HepG2 (cell line): ENCODE data around the gene TSEN54. TPM values are rescaled to one million over a fixed set of nuclear protein-coding genes. Genes with fewer than 3 reads are reported as not detected.

Experiments used
- ASH2L ChIP-seq: fragments of 300-600, 200-600 bp; sonication (generic); IDR thresholded peaks from 2 replicates; pipeline ENCODE4 v1.7.0; 2017; ENCODE audit warnings: low read depth, mild to moderate bottlenecking, moderate library complexity, mixed read lengths, low read length; ENCODE audit not compliant: insufficient read length
- CHCHD3 ChIP-seq: sonication (generic); formaldehyde crosslinking; IDR thresholded peaks from 2 replicates; pipeline ENCODE4 v1.8.0; 2022; ENCODE audit warnings: mild to moderate bottlenecking, missing genetic modification reagents, moderate library complexity
- CSRNP1 ChIP-seq: sonication (generic); formaldehyde crosslinking; IDR thresholded peaks from 2 replicates; pipeline ENCODE4 v1.8.1; 2023; ENCODE audit warnings: mild to moderate bottlenecking, missing genetic modification reagents
- FOXP1 ChIP-seq, 2 experiments: fragments of 450-650 bp in 1 of 2; IDR thresholded peaks; 2 replicates each; pipeline ENCODE4 v1.6.1; 2017 to 2018; ENCODE audit warnings: antibody characterized with exemption in 1 of 2
- GZF1 ChIP-seq: sonication (generic); formaldehyde crosslinking; IDR thresholded peaks from 2 replicates; pipeline ENCODE4 v1.5.1; 2020; ENCODE audit warnings: mild to moderate bottlenecking, missing genetic modification reagents
- IKZF4 ChIP-seq: sonication (generic); formaldehyde crosslinking; IDR thresholded peaks from 2 replicates; pipeline ENCODE4 v1.5.1; 2020; ENCODE audit warnings: borderline replicate concordance, mild to moderate bottlenecking, low read depth, missing genetic modification reagents; ENCODE audit errors: not compliant biosample characterization
- MAZ ChIP-seq, 2 experiments: sonication (generic) in 1 of 2; formaldehyde crosslinking in 1 of 2; IDR thresholded peaks; 2 replicates each; pipeline versions ENCODE4 v1.5.0 to v1.6.1; 2012 to 2020; ENCODE audit warnings: low read depth in 2 of 2, mild to moderate bottlenecking in 2 of 2, borderline replicate concordance in 1 of 2, improper control_type of control experiment in 1 of 2, low read length in 1 of 2, missing genetic modification reagents in 1 of 2, moderate library complexity in 1 of 2
- MNT ChIP-seq: fragments of 450-650 bp; IDR thresholded peaks from 2 replicates; pipeline ENCODE4 v1.6.1; 2016
- MYC ChIP-seq: sonication (generic); formaldehyde crosslinking; IDR thresholded peaks from 2 replicates; pipeline ENCODE4 v1.9.0; 2021; ENCODE audit warnings: missing genetic modification reagents, borderline replicate concordance
- MYPOP ChIP-seq: sonication (generic); formaldehyde crosslinking; IDR thresholded peaks from 2 replicates; pipeline ENCODE4 v1.8.1; 2023; ENCODE audit warnings: mild to moderate bottlenecking, moderate library complexity, missing genetic modification reagents
- NRL ChIP-seq: sonication (generic); formaldehyde crosslinking; IDR thresholded peaks from 2 replicates; pipeline ENCODE4 v1.5.0; 2020; ENCODE audit warnings: missing genetic modification reagents, mild to moderate bottlenecking, moderate library complexity, borderline replicate concordance
- PHB2 ChIP-seq: fragments of 450-650 bp; IDR thresholded peaks from 2 replicates; pipeline ENCODE4 v1.6.1; 2018; ENCODE audit not compliant: partially characterized antibody
- SMARCC2 ChIP-seq: fragments of 450-650 bp; IDR thresholded peaks from 2 replicates; pipeline ENCODE4 v1.6.1; 2017; ENCODE audit warnings: antibody characterized with exemption, mild to moderate bottlenecking
- SP5 ChIP-seq: IDR thresholded peaks from 2 replicates; pipeline ENCODE4 v1.6.1; 2016; ENCODE audit warnings: low read depth, borderline replicate concordance
- ZBTB44 ChIP-seq: sonication (generic); formaldehyde crosslinking; IDR thresholded peaks from 2 replicates; pipeline ENCODE4 v1.4.0; 2020; ENCODE audit warnings: missing genetic modification reagents
- ZNF296 ChIP-seq: sonication (generic); formaldehyde crosslinking; conservative IDR thresholded peaks from 2 replicates; pipeline ENCODE4 v1.5.0; 2020; ENCODE audit warnings: mild to moderate bottlenecking, missing genetic modification reagents
- ZNF766 ChIP-seq: sonication (generic); formaldehyde crosslinking; IDR thresholded peaks from 2 replicates; pipeline ENCODE4 v1.5.0; 2020; ENCODE audit warnings: missing genetic modification reagents, borderline replicate concordance
- ZNF800 ChIP-seq: sonication (generic); formaldehyde crosslinking; IDR thresholded peaks from 2 replicates; pipeline ENCODE4 v1.4.0; 2020; ENCODE audit warnings: missing genetic modification reagents
- ZSCAN22 ChIP-seq: sonication (generic); formaldehyde crosslinking; IDR thresholded peaks from 2 replicates; pipeline ENCODE4 v1.4.0; 2020; ENCODE audit warnings: mild to moderate bottlenecking, missing genetic modification reagents
- polyA plus RNA-seq, 8 experiments: library from polyadenylated mRNA; depleted of rRNA in 3 of 8; stranded (reverse) in 7 of 8; unstranded in 1 of 8; fragments of >200 nt; fragmentation: Illumina TruSeq in 4 of 8; extraction: Trizol in 4 of 8; gene quantifications; 2 replicates each; pipeline versions ENCODE4 v1.2.1 to v1.2.3, GENCODE V29; 2011 to 2016; ENCODE audit warnings: low read depth in 4 of 8, missing spikeins in 1 of 8, mixed read lengths in 1 of 8; ENCODE audit not compliant: insufficient read depth in 1 of 8
- total RNA-seq, 5 experiments: library from RNA; depleted of rRNA; stranded (reverse); fragments of >200 nt; fragmentation: Illumina TruSeq; extraction: Trizol; gene quantifications; 2 replicates each; pipeline ENCODE4 v1.2.3, GENCODE V29; 2016; ENCODE audit warnings: low read depth in 1 of 5

TSEN54 gene
- total and polyA plus RNA-seq, 2 of the 13 experiments (the other 11 are each of a cell fraction or from before 2014, with no cell fraction given) = 62.9 to 63.3 TPM

DNA sequence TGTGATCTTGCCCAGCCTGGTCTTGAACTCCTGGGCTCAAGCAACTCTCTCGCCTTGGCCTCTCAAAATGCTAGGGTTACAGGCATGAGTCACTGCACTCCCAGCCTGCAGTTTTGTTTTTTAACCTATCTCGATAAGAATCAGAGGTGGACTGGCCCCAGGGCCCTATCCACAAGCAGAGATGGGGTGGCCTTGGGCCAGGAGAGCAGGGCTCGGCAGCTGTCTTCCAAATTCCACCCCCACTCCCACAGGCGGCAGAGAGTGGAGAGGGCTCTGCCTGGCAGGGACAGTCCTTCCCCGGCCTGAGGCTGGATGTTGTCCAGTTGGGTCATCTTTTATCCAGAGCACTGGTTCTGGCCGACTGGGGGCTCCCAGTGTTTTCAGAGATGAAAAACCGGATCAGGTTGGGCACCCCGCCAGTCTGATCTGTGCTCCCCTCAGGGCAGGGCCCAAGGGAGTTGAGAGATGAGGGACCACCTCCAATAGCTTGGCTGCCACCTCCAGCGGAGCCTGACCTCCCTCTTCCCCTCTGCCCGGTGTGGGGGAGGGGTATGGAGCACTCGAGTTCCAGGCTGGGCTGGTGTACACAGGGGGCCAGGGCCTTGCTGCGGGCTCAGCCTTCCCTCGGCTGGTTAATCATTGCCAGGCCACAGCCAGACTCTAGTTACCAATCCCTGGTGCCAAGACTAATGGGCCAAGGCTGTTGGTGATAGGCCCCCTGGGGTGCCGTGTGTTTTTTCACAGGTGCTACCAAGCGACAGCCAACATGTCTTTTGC is 40.9 kb downstream of the TSEN54 start (continued):
- TF ChIP-seq CHCHD3 (CRISPR knock-in tag) (no peak), SP5 (CRISPR knock-in tag) (peak; percentile 82), ZBTB44 (0 out of 2 replicates have a peak, but pooled peaks have one; percentile 28), ASH2L (peak; percentile 88), MYPOP (CRISPR knock-in tag) (no peak), PHB2 (no peak), MYC (peak; percentile 73; the same call in 1 of the 2 replicates), CSRNP1 (CRISPR knock-in tag) (peak; percentile 99), FOXP1 (IDR thresholded peaks at IDR 0.05) (peak; percentile 47; the same call in 1 of the 2 replicates), FOXP1 (CRISPR knock-in tag; IDR thresholded peaks at IDR 0.05) (peak; percentile 86), ZNF296 (CRISPR knock-in tag) (no peak), NRL (peak; percentile 73), ZNF766 (CRISPR knock-in tag) (peak; percentile 64; the same call in 1 of the 2 replicates), GZF1 (CRISPR knock-in tag) (no peak), MNT (0 out of 2 replicates have a peak, but pooled peaks have one; percentile 25), SMARCC2 (no peak), ZNF800 (0 out of 2 replicates have a peak, but pooled peaks have one; percentile 18), MAZ (IDR thresholded peaks at IDR 0.05; ENCODE audit: borderline replicate concordance, low read depth, low read length) (peak; percentile 34; the same call in 1 of the 2 replicates), MAZ (CRISPR knock-in tag; IDR thresholded peaks at IDR 0.05; ENCODE audit: low read depth) (peak; percentile 88; the same call in 1 of the 2 replicates), ZSCAN22 (CRISPR knock-in tag) (no peak; the same call in 1 of the 2 replicates), IKZF4 (CRISPR knock-in tag) (peak; percentile 38)
